ENCODE measurements around the gene TSC22D1.

GRCh38 chr13:44416744-44417143 is 159.4 kb downstream of the TSC22D1 start:
- no peak for TF ChIP-seq CTCF (IDR thresholded peaks at IDR 0.05)
- no peak for TF ChIP-seq EZH2 (IDR thresholded peaks at IDR 0.05)

Data from neural progenitor cell (in vitro differentiated cells).